Hypothalamus (tissue), 51 donors: ENCODE measurements around the gene KSR1.
A peak's percentile ranks its signal among the peaks of the same experiment; 100 is the strongest.

Experiments
- DNase-seq, 51 donors: peaks; one replicate each; lab custom pipeline; 2025; lab: John Stamatoyannopoulos, UW

KSR1 gene

DNA sequence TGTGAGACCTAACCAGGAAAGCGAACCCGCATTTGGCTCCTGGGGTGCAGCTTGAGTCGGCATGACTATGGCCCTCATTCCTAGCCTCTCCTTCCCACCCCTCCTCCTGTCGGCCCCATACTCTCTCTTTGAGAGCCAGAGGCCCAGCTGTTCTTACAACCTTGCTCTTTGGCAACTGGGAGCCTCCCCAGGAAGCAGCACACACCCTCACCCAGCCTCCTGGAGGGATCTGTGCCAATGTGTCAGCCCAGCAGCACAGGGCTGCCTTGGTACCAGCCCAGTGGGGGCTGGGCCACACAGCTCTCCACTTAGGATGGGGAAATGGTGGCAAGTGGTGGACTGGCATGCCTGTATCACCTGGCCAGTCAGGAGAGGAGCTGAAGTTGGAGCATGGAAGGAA, 104.4 kb downstream of the KSR1 start:
- no peak for DNase-seq

GRCh38 chr17:27562777-27563455, 106.7 kb downstream of the KSR1 start:
- DNase-seq: no peak

DNA sequence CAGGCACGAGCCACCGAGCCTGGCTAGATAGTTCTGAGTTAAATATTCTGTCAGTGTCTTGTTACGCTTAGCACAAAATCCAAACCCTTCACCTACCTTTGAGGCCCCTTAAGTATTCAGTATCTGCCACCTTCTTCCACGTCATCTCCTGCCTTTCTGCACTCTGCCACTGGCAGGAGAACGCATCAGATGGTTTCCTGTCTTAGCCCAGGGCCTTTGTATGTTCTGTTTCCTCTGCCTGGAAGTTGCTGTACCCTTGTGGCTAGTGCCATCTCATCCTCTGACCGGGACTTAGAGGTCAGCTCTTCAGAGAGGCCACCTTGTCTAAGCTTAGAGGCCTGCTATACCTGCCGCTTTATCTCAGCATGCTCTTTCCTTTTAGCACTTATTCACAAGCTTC, 107.3 kb downstream of the KSR1 start:
- no peak for DNase-seq

GRCh38 chr17:27564463-27564862, 108.2 kb downstream of the KSR1 start:
- DNase-seq: no peak

- DNase-seq: no peak
These were observed 109.8 kb downstream of the KSR1 start for GRCh38 chr17:27565874-27566670.

GRCh38 chr17:27566671-27567562, 110.7 kb downstream of the KSR1 start:
- no peak for DNase-seq

- DNase-seq: no peak
These were observed 111.3 kb downstream of the KSR1 start for GRCh38 chr17:27567563-27567859.

DNA sequence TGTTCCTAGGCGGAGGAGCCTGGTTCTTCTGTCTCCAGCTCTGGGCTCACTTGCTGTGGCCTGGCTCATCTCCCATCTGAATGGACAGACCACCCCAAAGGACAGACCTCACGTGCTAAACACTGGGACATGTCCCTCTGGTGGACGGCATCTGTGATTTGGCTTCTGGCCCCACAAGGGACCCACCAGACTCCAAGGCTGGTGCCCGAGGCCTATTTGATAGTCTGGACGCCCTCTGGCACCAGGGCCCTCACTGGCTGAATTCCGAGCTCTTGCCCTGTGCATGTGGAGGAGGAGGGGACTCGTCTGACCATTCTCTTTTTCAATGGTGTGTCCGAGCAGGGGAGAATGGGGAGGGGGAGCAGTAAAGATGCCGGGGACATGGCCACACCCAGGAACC, 112.0 kb downstream of the KSR1 start:
- no peak for DNase-seq

GRCh38 chr17:27568811-27569210, 112.6 kb downstream of the KSR1 start:
- no peak for DNase-seq

DNA sequence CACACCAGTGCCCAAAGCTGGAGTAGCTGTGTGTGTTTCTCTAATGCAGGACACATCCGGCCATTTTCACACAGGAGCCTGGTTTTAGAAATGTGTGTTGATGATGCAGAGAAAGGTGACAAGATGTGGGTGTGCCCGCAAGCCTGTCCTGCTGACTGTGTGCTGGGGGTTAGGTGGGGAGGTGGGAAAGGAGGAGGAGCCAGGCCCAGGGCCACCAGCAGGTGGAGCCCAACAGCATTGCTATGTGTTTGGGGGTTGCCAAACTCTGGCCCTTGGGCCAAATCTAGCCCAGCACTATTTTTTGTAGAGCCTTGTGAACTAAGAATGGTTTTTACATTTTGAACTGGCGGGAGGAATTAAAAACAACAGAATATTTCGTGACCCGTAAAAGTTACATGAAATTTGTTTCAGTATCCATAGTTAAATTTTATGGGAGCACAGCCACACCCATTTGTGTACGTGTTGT, 113.0 kb downstream of the KSR1 start:
- peak in 9 of 51 donors; percentile 11 to 39 (median 19) for DNase-seq

DNA sequence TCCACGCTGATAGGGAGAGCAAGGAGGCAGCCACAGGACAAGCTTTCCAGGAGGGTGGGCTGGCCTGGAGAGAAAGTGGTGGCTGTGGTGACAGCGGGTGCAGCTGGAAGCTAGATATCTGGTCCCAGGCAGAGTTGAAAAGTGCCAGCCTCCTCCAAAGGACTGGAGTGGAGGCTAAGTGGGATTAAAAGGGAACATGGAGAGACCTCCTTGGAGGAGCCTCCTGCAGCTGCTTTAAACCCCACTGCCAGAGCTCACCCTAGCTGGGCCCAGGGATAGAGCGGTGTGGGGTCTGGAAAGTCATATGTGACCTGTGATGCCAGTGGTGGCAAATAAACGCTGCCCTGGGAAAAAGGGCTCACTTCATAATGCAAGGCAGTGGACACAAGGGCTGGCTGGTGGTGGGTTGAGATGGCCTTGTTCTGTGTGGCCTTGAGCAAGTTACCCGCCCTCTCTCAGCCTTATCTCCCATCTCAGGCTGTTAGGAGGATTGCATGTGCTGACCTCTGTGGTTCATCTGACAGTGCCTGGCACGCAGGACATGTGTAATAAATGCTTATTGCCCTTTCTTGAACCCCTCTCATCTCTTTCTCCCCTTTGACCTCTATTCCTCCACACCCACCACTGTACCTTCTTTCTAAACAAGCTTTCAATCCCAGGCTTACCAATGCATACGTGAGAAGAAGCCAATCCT, 113.8 kb downstream of the KSR1 start:
- no peak for DNase-seq

DNA sequence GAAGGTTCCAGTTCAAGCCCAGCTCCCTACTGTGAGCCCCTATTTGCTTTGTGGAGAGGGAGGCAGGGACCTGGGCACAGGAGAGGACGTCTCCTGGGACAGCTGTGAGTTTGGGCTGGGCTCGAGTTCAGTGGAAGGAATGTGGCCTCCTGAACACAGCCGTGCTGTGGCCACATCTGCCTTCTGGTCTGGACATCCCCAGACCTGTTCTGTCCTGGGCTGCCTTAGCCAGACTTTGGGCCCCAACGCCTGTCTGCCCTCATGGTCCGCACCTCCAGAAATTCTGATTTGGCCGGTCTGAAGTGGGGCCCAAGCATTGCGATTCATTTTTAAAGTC, 114.3 kb downstream of the KSR1 start:
- no peak for DNase-seq

- no peak for DNase-seq
These were observed 115.5 kb downstream of the KSR1 start for GRCh38 chr17:27571563-27572352.

- DNase-seq: no peak
These were observed 116.4 kb downstream of the KSR1 start for GRCh38 chr17:27572665-27573064.

DNA sequence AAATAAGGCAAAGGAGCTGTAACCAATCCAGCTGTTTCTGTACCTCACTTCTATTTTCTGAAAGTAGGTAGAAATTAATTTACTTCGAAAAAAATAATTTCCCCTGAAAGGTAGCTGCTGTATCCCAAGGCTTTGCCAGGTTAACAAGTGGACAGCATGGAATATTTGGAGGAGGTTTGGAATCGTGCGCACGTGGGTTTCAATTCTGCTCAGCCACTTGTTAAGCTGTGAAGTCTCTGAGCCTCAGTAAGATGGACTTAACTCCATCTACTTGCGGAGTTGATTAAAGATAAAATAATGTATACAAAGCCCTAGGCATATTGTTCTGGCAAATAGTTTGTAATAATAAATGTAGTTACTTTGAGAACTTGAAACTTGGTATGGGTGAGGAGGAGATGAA, 117.3 kb downstream of the KSR1 start:
- no peak for DNase-seq

- peak in 2 of 51 donors; percentile 5 to 33 for DNase-seq
These were observed 117.8 kb downstream of the KSR1 start for GRCh38 chr17:27573971-27574525.

DNA sequence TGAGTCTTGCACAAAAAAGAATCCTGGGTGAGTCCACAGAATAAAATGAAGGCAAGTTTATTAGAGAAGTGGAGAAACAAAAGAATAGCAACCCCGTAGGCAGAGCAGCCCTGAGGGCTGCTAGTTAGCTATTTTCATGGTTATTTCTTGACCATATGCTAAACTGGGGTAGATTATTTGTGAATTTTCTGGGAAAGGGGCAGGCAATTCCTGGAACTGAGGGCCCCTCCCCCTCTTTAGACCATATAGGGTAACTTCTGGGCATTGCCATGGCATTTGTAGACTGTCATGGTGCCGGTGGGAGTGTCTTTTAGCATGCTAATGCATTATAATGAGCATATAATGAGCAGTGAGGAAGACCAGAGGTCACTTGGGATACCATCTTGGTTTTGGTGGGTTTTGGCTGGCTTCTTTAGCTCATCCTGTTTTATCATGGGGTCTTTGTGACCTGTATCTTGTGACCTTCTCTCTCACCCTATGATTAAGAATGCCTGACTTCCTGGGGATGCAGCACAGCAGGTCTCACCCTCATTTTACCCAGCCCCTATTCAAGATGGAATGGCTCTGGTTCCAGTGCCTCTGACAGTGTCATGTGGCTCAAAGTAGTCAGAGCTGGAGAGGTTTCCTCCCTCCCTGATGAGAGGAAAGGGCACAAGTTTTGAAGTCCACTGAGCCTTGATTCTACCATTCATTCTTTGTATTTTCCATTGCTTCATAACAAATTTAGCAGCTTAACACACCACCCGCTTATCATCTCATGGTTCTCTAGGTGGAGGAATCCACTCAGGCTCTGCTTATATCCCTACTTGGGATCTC, 119.1 kb downstream of the KSR1 start:
- DNase-seq: peak in 1 of 51 donors; percentile 8

GRCh38 chr17:27575912-27576252, 119.6 kb downstream of the KSR1 start:
- DNase-seq: no peak
